ENCODE results near the gene ZNF674. TPM values are rescaled to one million over a fixed set of nuclear protein-coding genes. Genes with fewer than 3 reads are reported as not detected.

The ZNF674 gene
- total and polyA plus RNA-seq, 10 of the 15 experiments (the other 5 are each of a cell fraction or from before 2014, with no cell fraction given) = 1.0 to 3.7 (median 1.8) TPM

DNA sequence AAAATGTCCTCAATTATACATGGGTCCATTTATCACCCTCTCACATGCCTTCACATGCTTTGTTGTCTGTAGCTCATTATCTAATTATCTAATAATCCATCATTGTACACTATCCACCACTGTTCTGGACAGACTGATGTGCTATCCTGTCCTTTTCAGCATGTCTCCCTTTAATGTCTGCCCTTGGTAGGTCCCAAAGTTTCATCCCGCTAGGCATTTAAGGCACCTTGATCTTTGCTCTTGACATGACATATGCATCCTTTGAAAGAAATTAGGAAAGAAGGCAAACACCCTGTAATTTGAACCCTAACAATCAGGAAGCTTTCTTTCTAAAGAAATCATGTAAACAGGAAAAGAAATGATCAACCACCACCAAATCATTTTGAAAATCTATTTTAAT, 34.0 kb upstream of the ZNF674 start:
- H3K9me3 ChIP-seq (replicated peaks; ENCODE audit: control insufficient read depth, insufficient read depth, low read length) = no peaks in the 10 kb centered on the region
- TF ChIP-seq HDAC2 (IDR thresholded peaks at IDR 0.05) = no peak
- TF ChIP-seq EGR1 (IDR thresholded peaks at IDR 0.05; ENCODE audit: borderline replicate concordance in 1 of 2, low read depth in 2 of 2, low read length in 2 of 2) = no peak
- no peak for TF ChIP-seq CBX5 (IDR thresholded peaks at IDR 0.05; ENCODE audit: low read depth)
- no peak for TF ChIP-seq CHD2 (IDR thresholded peaks at IDR 0.05; ENCODE audit: borderline replicate concordance, low read depth, low read length)
- POLR2A ChIA-PET = interaction anchor here (1.4 to 2.2 kb wide), 2 partner anchors 11 to 17 kb away, joined by 3 to 6 read pairs; no protein-coding TSS in a partner anchor
- H3K9ac ChIP-seq (ENCODE audit: control insufficient read depth, insufficient read depth, low read length) = no peak overlapping the region
- RAD21 ChIA-PET (ENCODE audit: unreplicated experiment) = interaction anchor here (0.7 to 4.4 kb wide), 7 partner anchors 8 to 114 kb away, joined by 3 to 22 read pairs (median 6); no protein-coding TSS in a partner anchor
- no peak overlapping the region for H3K4me3 ChIP-seq
- H3K27me3 ChIP-seq (replicated peaks in 1 of 2; ENCODE audit: control insufficient read depth in 2 of 2, insufficient read depth in 2 of 2, low read length in 1 of 2) = no peaks in the 10 kb centered on the region
- H3K4me2 ChIP-seq (ENCODE audit: control insufficient read depth, insufficient read depth) = no peak overlapping the region
- ATAC-seq (no peak), DNase-seq (ENCODE audit: low read depth, low spot score) (no peak), FAIRE-seq (no peak)
- in situ Hi-C loops (cut with MboI) (no loop called here), intact Hi-C loops (cut with micrococcal nuclease; ENCODE audit: unreplicated experiment) (no loop called here)
- CTCF ChIA-PET = interaction anchor here (0.9 to 4.2 kb wide), 7 partner anchors 8 to 217 kb away, joined by 3 to 19 read pairs (median 4); no protein-coding TSS in a partner anchor
- no TSS peak for BruUV-seq (replicated peaks)
- no peaks in the 10 kb centered on the region; a peak in 1 of 4 replicates for H3K36me3 ChIP-seq (ENCODE audit: control insufficient read depth in 2 of 2, insufficient read depth in 2 of 2, low read length in 1 of 2)
- no peaks in the 10 kb centered on the region; the same call in 1 of the 2 replicates for H4K20me1 ChIP-seq (ENCODE audit: control insufficient read depth, insufficient read depth)
- SMC1A ChIA-PET (ENCODE audit: uncharacterized antibody, unreplicated experiment) = interaction anchor here (0.6 to 3.2 kb wide), 11 partner anchors 8 to 215 kb away, joined by 3 to 17 read pairs (median 5); no protein-coding TSS in a partner anchor
- no peak overlapping the region for H3K27ac ChIP-seq (ENCODE audit: control insufficient read depth, insufficient read depth)
- peaks cover 48% of the 10 kb centered on the region for H3K79me2 ChIP-seq (ENCODE audit: control insufficient read depth, insufficient read depth, low read length)
- peaks cover 4% of the 10 kb centered on the region for H3K4me1 ChIP-seq (ENCODE audit: control insufficient read depth, insufficient read depth, low read length)
- 100% methylated on average over 1 of the region's 1 CpG for WGBS (ENCODE audit: insufficient coverage, insufficient replicate concordance, low lambda C conversion rate, missing lambda C conversion rate)
- H2AFZ ChIP-seq (ENCODE audit: control insufficient read depth, low read depth, low read length) = no peak overlapping the region

DNA sequence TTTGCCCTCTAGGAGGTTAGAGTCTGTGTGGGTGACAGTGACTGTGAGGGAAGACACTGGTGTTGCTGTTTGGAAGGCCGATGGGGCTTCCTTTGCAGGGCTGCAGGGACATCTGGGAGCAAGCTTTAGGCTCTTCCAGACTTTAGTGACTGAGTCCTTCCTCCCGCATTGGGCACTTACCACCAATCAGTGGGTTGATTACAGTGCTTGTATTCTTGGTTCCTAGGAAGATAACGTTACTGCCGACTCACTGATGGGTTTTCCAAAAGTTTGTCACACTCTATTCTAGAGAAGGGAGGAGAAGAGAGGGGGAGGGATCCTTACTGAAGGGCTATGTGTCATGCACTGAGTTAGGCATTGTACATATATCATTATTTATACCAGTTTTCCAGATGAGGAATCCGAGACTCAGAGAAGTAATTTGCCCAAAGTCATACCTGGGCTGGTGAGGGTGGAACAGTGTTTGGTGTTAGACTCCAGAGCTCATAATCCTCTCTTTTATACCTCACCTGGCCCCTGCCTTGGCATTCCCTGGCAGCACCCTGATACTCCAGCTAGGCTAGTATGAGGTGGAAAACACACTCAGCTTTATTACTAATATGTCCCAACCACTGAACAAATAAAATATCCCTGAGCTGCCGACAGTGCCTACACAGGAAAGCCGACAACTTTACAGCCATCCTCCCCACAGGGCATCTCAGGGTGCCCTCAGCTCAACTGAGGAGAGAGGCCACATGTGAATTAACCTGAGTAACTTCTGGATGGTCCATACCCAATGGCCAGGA, 32.2 kb upstream of the ZNF674 start:
- H3K4me3 ChIP-seq = peak overlapping the region; percentile 69; the same call in 1 of the 2 replicates
- ATAC-seq (no peak), DNase-seq (ENCODE audit: low read depth, low spot score) (no peak), FAIRE-seq (no peak)
- ChIA-PET POLR2A (interaction anchor here (0.6 to 0.9 kb wide), 2 partner anchors 52 to 80 kb away, joined by 3 to 4 read pairs; no protein-coding TSS in a partner anchor), CTCF (interaction anchor here (1.0 to 4.2 kb wide), 7 partner anchors 10 to 219 kb away, joined by 3 to 19 read pairs (median 4); no protein-coding TSS in a partner anchor), RAD21 (ENCODE audit: unreplicated experiment) (interaction anchor here (1.3 to 4.4 kb wide), 7 partner anchors 10 to 76 kb away, joined by 3 to 22 read pairs (median 6); no protein-coding TSS in a partner anchor), SMC1A (ENCODE audit: uncharacterized antibody, unreplicated experiment) (interaction anchor here (1.0 to 3.1 kb wide), 10 partner anchors 10 to 112 kb away, joined by 3 to 9 read pairs (median 4); no protein-coding TSS in a partner anchor)
- WGBS (ENCODE audit: insufficient coverage, insufficient replicate concordance, low lambda C conversion rate, missing lambda C conversion rate) = 81% methylated on average over 7 of the region's 7 CpGs
- no peak overlapping the region for H3K27ac ChIP-seq (ENCODE audit: control insufficient read depth, insufficient read depth)
- H3K4me1 ChIP-seq (ENCODE audit: control insufficient read depth, insufficient read depth, low read length) = peaks cover 8% of the 10 kb centered on the region
- H2AFZ ChIP-seq (ENCODE audit: control insufficient read depth, low read depth, low read length) = no peak overlapping the region
- BruUV-seq (replicated peaks) = no TSS peak
- TF ChIP-seq MYC (IDR thresholded peaks at IDR 0.05; ENCODE audit: insufficient read depth, insufficient read length, insufficient replicate concordance, low read length, severe bottlenecking) = no peak
- no peaks in the 10 kb centered on the region for H3K27me3 ChIP-seq (replicated peaks in 1 of 2; ENCODE audit: control insufficient read depth in 2 of 2, insufficient read depth in 2 of 2, low read length in 1 of 2)
- no peaks in the 10 kb centered on the region for H3K9me3 ChIP-seq (replicated peaks; ENCODE audit: control insufficient read depth, insufficient read depth, low read length)
- peaks cover 47% of the 10 kb centered on the region for H3K79me2 ChIP-seq (ENCODE audit: control insufficient read depth, insufficient read depth, low read length)
- H3K9ac ChIP-seq (ENCODE audit: control insufficient read depth, insufficient read depth, low read length) = no peak overlapping the region
- H4K20me1 ChIP-seq (ENCODE audit: control insufficient read depth, insufficient read depth) = no peaks in the 10 kb centered on the region
- in situ Hi-C loops (cut with MboI) = no loop called here
- H3K36me3 ChIP-seq (ENCODE audit: control insufficient read depth in 2 of 2, insufficient read depth in 2 of 2, low read length in 1 of 2) = no peaks in the 10 kb centered on the region; a peak in 1 of 4 replicates
- H3K4me2 ChIP-seq (ENCODE audit: control insufficient read depth, insufficient read depth) = peak overlapping the region; percentile 7
- intact Hi-C loops (cut with micrococcal nuclease; ENCODE audit: unreplicated experiment) = no loop called here

Measured in GM12878 (cell line).